H1 (cell line): ENCODE measurements around the gene RPN2. TPM values are rescaled to one million over a fixed set of nuclear protein-coding genes. Genes with fewer than 3 reads are reported as not detected.

Experiments used
- CTCF ChIA-PET: fragments of 300-600 bp; sonication (Branson Sonifier 250); formaldehyde crosslinking; loops from one replicate; lab custom pipeline; 2021; ENCODE audit not compliant: partially characterized antibody; lab: Charles Lee
- POLR2A ChIA-PET: fragments of 300-600 bp; sonication (Branson Sonifier 250); formaldehyde crosslinking; loops from one replicate; lab custom pipeline; 2021; ENCODE audit warnings: inconsistent platforms; ENCODE audit not compliant: partially characterized antibody; lab: Charles Lee
- DNase-seq, 2 experiments: peaks; one replicate each; pipeline versions ENCODE4 v3.0.0 to v3.0.0-alpha.2; 2010 to 2022; ENCODE audit warnings: low spot score in 2 of 2, low read depth in 1 of 2, mixed read lengths in 1 of 2
- FAIRE-seq: peaks from 2 replicates; lab custom pipeline; 2011; peaks lifted over from hg19 to GRCh38; lab: Jason Lieb, UNC
- H2AFZ ChIP-seq: 2 replicates; pipeline ENCODE4 v1.8.1; 2012; ENCODE audit warnings: low read length, inconsistent platforms
- H2AK5ac ChIP-seq: 2 replicates; pipeline ENCODE4 v1.6.1; 2013; ENCODE audit warnings: low read depth, low read length
- H2BK120ac ChIP-seq: replicated peaks from 2 replicates; pipeline ENCODE3; 2013; ENCODE audit warnings: low read depth, low read length, inconsistent platforms
- H2BK12ac ChIP-seq: 2 replicates; pipeline ENCODE4 v1.6.1; 2013; ENCODE audit warnings: low read depth, low read length
- H2BK15ac ChIP-seq: 2 replicates; pipeline ENCODE4 v1.6.1; 2013; ENCODE audit warnings: low read length
- H2BK20ac ChIP-seq: 2 replicates; pipeline ENCODE4 v1.6.1; 2013; ENCODE audit warnings: low read length
- H2BK5ac ChIP-seq: 2 replicates; pipeline ENCODE4 v1.6.1; 2013; ENCODE audit warnings: low read depth, low read length
- H3K14ac ChIP-seq: 2 replicates; pipeline ENCODE4 v1.6.1; 2013; ENCODE audit warnings: inconsistent platforms; ENCODE audit not compliant: insufficient read length
- H3K18ac ChIP-seq: 2 replicates; pipeline ENCODE4 v1.6.1; 2013; ENCODE audit warnings: low read length; ENCODE audit errors: extremely low read depth
- H3K23ac ChIP-seq: 2 replicates; pipeline ENCODE4 v1.6.1; 2013; ENCODE audit warnings: inconsistent platforms; ENCODE audit not compliant: insufficient read length
- H3K23me2 ChIP-seq: 2 replicates; pipeline ENCODE4 v1.6.1; 2013; ENCODE audit warnings: low read depth, low read length
- H3K27ac ChIP-seq: 2 replicates; pipeline ENCODE4 v1.6.1; 2011; ENCODE audit warnings: low read depth, low read length, inconsistent platforms
- H3K27me3 ChIP-seq, 4 experiments: replicated peaks in 1 of 4; 1 replicate in 1 of 4; 2 replicates in 3 of 4; pipeline versions ENCODE4 v1.6.1 to v1.8.1; 2011 to 2013; ENCODE audit warnings: low read length in 3 of 4, mild to moderate bottlenecking in 3 of 4, inconsistent platforms in 2 of 4, mixed read lengths in 2 of 4, moderate library complexity in 1 of 4; ENCODE audit not compliant: control insufficient read depth in 3 of 4, insufficient read depth in 3 of 4; ENCODE audit errors: extremely low read depth in 1 of 4
- H3K36me3 ChIP-seq, 4 experiments: 2 replicates each; pipeline versions ENCODE4 v1.6.1 to v1.8.1; 2011 to 2013; ENCODE audit warnings: mild to moderate bottlenecking in 4 of 4, low read length in 3 of 4, moderate library complexity in 2 of 4, control low read depth in 1 of 4, inconsistent platforms in 1 of 4; ENCODE audit not compliant: insufficient read depth in 4 of 4, control insufficient read depth in 2 of 4
- H3K4ac ChIP-seq: replicated peaks from 2 replicates; pipeline ENCODE3; 2013; ENCODE audit warnings: low read length, low read depth, mixed read lengths, inconsistent platforms; ENCODE audit not compliant: insufficient read length
- H3K4me1 ChIP-seq, 4 experiments: replicated peaks in 1 of 4; 1 replicate in 1 of 4; 2 replicates in 3 of 4; pipeline versions ENCODE4 v1.6.1 to v1.8.1; 2011 to 2013; ENCODE audit warnings: low read length in 3 of 4, inconsistent platforms in 2 of 4, mixed read lengths in 1 of 4; ENCODE audit not compliant: insufficient read depth in 4 of 4, control insufficient read depth in 3 of 4
- H3K4me2 ChIP-seq, 2 experiments: 2 replicates each; pipeline versions ENCODE4 v1.6.1 to v1.8.1; 2011 to 2013; ENCODE audit warnings: low read depth in 2 of 2, low read length in 2 of 2, control low read depth in 1 of 2, inconsistent platforms in 1 of 2, mild to moderate bottlenecking in 1 of 2; ENCODE audit not compliant: insufficient read depth in 1 of 2
- H3K4me3 ChIP-seq, 4 experiments: fragments of 200-600, 300-600 bp in 1 of 4; sonication (generic), shearing (Covaris generic), sonication (Bioruptor Twin) in 1 of 4; 2 replicates each; pipeline versions ENCODE4 v1.5.1 to v1.8.1; 2011 to 2016; ENCODE audit warnings: low read length in 4 of 4, low read depth in 3 of 4, control low read depth in 2 of 4, inconsistent platforms in 2 of 4, mild to moderate bottlenecking in 2 of 4, mixed read lengths in 1 of 4, moderate library complexity in 1 of 4; ENCODE audit not compliant: insufficient read depth in 2 of 4; ENCODE audit errors: extremely low read depth in 1 of 4
- H3K56ac ChIP-seq: replicated peaks from 2 replicates; pipeline ENCODE3; 2013; ENCODE audit warnings: low read depth, mild to moderate bottlenecking, mixed read lengths, low read length, inconsistent platforms; ENCODE audit not compliant: insufficient read length
- H3K79me1 ChIP-seq: 2 replicates; pipeline ENCODE4 v1.6.1; 2013; ENCODE audit warnings: low read depth, low read length, control low read depth
- H3K79me2 ChIP-seq, 2 experiments: 2 replicates each; pipeline versions ENCODE4 v1.6.1 to v1.8.1; 2012 to 2013; ENCODE audit warnings: low read length in 2 of 2, mild to moderate bottlenecking in 2 of 2, inconsistent platforms in 1 of 2; ENCODE audit not compliant: insufficient read depth in 2 of 2, control insufficient read depth in 1 of 2
- H3K9ac ChIP-seq, 4 experiments: replicated peaks in 1 of 4; 1 replicate in 1 of 4; 2 replicates in 3 of 4; pipeline versions ENCODE4 v1.6.1 to v1.8.1; 2011 to 2013; ENCODE audit warnings: low read depth in 3 of 4, low read length in 3 of 4, control low read depth in 2 of 4, mild to moderate bottlenecking in 2 of 4, moderate library complexity in 2 of 4, inconsistent platforms in 1 of 4; ENCODE audit errors: extremely low read depth in 1 of 4
- H3K9me3 ChIP-seq, 2 experiments: 2 replicates each; pipeline versions ENCODE4 v1.6.1 to v1.8.1; 2012 to 2013; ENCODE audit warnings: mild to moderate bottlenecking in 2 of 2, moderate library complexity in 2 of 2, control low read depth in 1 of 2, inconsistent platforms in 1 of 2, low read depth in 1 of 2, low read length in 1 of 2, mixed read lengths in 1 of 2; ENCODE audit not compliant: insufficient read depth in 2 of 2
- H4K20me1 ChIP-seq, 2 experiments: replicated peaks in 1 of 2; 2 replicates each; pipeline versions ENCODE3 to v1.8.1; 2011 to 2013; ENCODE audit warnings: inconsistent platforms in 2 of 2, low read length in 2 of 2, mild to moderate bottlenecking in 1 of 2; ENCODE audit not compliant: insufficient read depth in 2 of 2, control insufficient read depth in 1 of 2
- H4K5ac ChIP-seq: 2 replicates; pipeline ENCODE4 v1.6.1; 2013; ENCODE audit warnings: low read length, low read depth, mixed read lengths, inconsistent platforms; ENCODE audit not compliant: insufficient read length
- H4K8ac ChIP-seq: 2 replicates; pipeline ENCODE4 v1.8.0; 2013; ENCODE audit warnings: mild to moderate bottlenecking, moderate library complexity, low read length, inconsistent platforms; ENCODE audit not compliant: insufficient read depth; ENCODE audit errors: extremely low read depth
- H4K91ac ChIP-seq: replicated peaks from 2 replicates; pipeline ENCODE3; 2013; ENCODE audit warnings: low read length, mixed read lengths, inconsistent platforms; ENCODE audit not compliant: insufficient read length
- CHD2 ChIP-seq: IDR thresholded peaks from 2 replicates; pipeline ENCODE4 v1.6.1; 2012; ENCODE audit warnings: low read length, improper control_type of control experiment
- SAP30 ChIP-seq: fragments of 300-600 bp; sonication (generic); IDR thresholded peaks from 2 replicates; pipeline ENCODE4 v1.7.1; 2012; ENCODE audit warnings: low read length, moderate library complexity, mild to moderate bottlenecking, inconsistent platforms; ENCODE audit not compliant: insufficient read depth, insufficient replicate concordance
- SIN3A ChIP-seq, 2 experiments: IDR thresholded peaks in 1 of 2; conservative IDR thresholded peaks in 1 of 2; 2 replicates each; pipeline ENCODE4 v1.6.1; 2011 to 2012; ENCODE audit warnings: low read length in 2 of 2, improper control_type of control experiment in 1 of 2, low read depth in 1 of 2, mild to moderate bottlenecking in 1 of 2
- WGBS, 2 experiments: shearing (Covaris generic) in 1 of 2; methylation state at CpG; one replicate each; pipeline versions ENCODE4 v1.1.6 to v1.1.7; 2013 to 2015; ENCODE audit warnings: low lambda C conversion rate in 2 of 2, mixed read lengths in 2 of 2, inconsistent platforms in 1 of 2, low coverage in 1 of 2, missing lambda C conversion rate in 1 of 2; ENCODE audit not compliant: insufficient replicate concordance in 2 of 2, insufficient coverage in 1 of 2, insufficient read length in 1 of 2; ENCODE audit errors: extremely low coverage in 1 of 2, missing lambda C conversion rate in 1 of 2; 5-methylcytosine and 5-hydroxymethylcytosine counted together
- polyA plus RNA-seq, 7 experiments: library from polyadenylated mRNA; depleted of rRNA in 3 of 7; stranded (reverse) in 5 of 7; unstranded in 2 of 7; fragments of >200 nt in 5 of 7; fragments of 200-250 nt in 2 of 7; gene quantifications; 1 replicate in 5 of 7; 2 replicates in 1 of 7; 4 replicates in 1 of 7; pipeline versions ENCODE4 v1.2.1 to v1.2.3, GENCODE V29; 2011 to 2013; ENCODE audit warnings: missing spikeins in 2 of 7, mixed read lengths in 2 of 7
- total RNA-seq: library from RNA; stranded (reverse); fragmentation: NEBNext Ultra II Directional; extraction: Animal tissue kit (Norgen Biotek cat#: 25700); gene quantifications from 2 replicates; pipeline ENCODE4 v1.2.1, GENCODE V29; 2021

The RPN2 gene
- total and polyA plus RNA-seq, 2 of the 8 experiments (the other 6 are each of a cell fraction or from before 2014, with no cell fraction given): 236 to 379 TPM

DNA sequence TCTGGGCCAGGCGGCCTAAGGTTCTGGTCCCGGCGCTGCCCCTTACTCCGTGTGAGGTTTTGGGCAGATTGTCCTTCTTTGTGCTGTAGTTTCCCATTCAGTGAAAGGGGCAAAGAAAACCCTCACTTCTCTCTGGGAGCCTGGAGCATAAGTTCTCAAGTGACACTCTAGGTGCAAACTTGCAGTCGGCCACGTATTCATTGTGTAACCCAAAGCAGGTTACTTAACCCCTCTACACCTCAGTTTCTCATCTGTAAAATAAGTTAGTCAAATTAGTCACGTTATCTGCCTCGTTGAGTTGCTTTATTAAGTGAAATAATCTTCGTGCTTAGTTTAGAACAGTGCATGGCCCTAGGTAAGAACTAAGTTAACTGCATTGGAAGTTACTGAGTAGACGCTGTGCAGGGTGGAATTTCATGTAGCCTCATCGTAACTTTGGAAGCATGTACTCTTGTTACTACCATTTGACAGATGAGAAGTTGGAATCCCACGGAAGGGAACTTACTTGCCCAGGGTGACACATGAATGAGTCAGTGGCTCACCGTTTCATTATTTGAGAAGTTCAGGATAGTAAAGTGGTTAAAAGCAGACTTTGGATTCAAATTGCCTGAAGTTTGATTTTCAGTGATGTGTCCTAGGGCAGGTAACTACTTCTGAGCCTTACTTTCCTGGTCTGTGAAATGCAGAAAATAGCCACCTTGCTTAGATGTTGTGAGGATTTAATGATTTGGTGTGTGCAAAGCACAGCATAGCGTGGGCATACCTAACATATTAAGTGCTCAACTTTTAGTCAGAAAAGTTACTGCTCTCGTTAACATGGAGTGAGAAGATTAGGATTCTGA is 774 bp downstream of the RPN2 start:
- peak overlapping the region; percentile 69 for H3K4ac ChIP-seq
- 0 out of 2 replicates have a peak overlapping the region, but pooled peaks have one; percentile 98 for H2BK5ac ChIP-seq
- H4K91ac ChIP-seq: peak overlapping the region; percentile 65
- H3K14ac ChIP-seq: no peak overlapping the region
- POLR2A ChIA-PET: interaction anchor here (0.6 to 3.7 kb wide), 23 partner anchors 11 to 460 kb away, joined by 3 to 57 read pairs (median 4); partner anchors contain the start of gene RBL1
- peak overlapping the region; percentile 71 to 79 for H3K4me2 ChIP-seq
- H4K5ac ChIP-seq: peak overlapping the region; percentile 91
- no peak overlapping the region for H3K23ac ChIP-seq
- no peak overlapping the region for H3K18ac ChIP-seq
- DNase-seq: no peak
- H3K27ac ChIP-seq: peak overlapping the region; percentile 98; the same call in 1 of the 2 replicates
- peak overlapping the region; percentile 96 to 99 (median 98) for H3K9ac ChIP-seq
- H2BK20ac ChIP-seq: no peak overlapping the region
- peaks cover 0 to 8% (median 4%) of the 10 kb centered on the region in 4 experiments; a peak in 5 of 7 replicates for H3K4me1 ChIP-seq
- FAIRE-seq: no peak
- H4K8ac ChIP-seq: peak overlapping the region; percentile 92
- H3K79me2 ChIP-seq: peaks cover 30 to 57% of the 10 kb centered on the region in 2 experiments
- peak overlapping the region; percentile 19 for H3K56ac ChIP-seq
- no peaks in the 10 kb centered on the region for H3K9me3 ChIP-seq
- CTCF ChIA-PET: interaction anchor here (0.9 to 4.5 kb wide), 4 partner anchors 11 to 147 kb away, joined by 4 to 39 read pairs (median 16); no protein-coding TSS in a partner anchor
- no peak overlapping the region for H2BK15ac ChIP-seq
- H3K23me2 ChIP-seq: peaks cover 3% of the 10 kb centered on the region; the same call in 1 of the 2 replicates
- TF ChIP-seq CHD2 (no peak), SIN3A (conservative IDR thresholded peaks at IDR 0.05 in 1 of 2, IDR thresholded peaks at IDR 0.05 in 1 of 2; ENCODE audit: low read depth in 1 of 2, low read length in 2 of 2) (peak in 1 of 2 experiments; percentile 62; a peak in 1 of 4 replicates), SAP30 (peak; percentile 38)
- H2AFZ ChIP-seq: no peak overlapping the region
- H3K27me3 ChIP-seq: no peaks in the 10 kb centered on the region
- no peak overlapping the region for H2BK120ac ChIP-seq
- 16% methylated on average over 15 of the region's 15 CpGs; no CpG with 5 or more reads in 1 of the 2 experiments for WGBS, 2 experiments
- H2AK5ac ChIP-seq: no peak overlapping the region
- no peaks in the 10 kb centered on the region for H3K79me1 ChIP-seq
- H4K20me1 ChIP-seq: peaks cover 18 to 20% of the 10 kb centered on the region in 2 experiments
- H3K4me3 ChIP-seq: peak overlapping the region; percentile 80 to 97 (median 92)
- H2BK12ac ChIP-seq: no peak overlapping the region
- peaks cover 8 to 19% (median 11%) of the 10 kb centered on the region in 4 experiments; a peak in 6 of 8 replicates for H3K36me3 ChIP-seq
